SU-DHL-6 (cell line): ENCODE data around the gene ECHDC3.
"Not testable (repeated sequence)": the region's sequence is repeated elsewhere in the genome, so short reads cannot be mapped to it uniquely, and the experiment has no call there.

Experiments used
- H2AFZ ChIP-seq: fragments of 200-600 bp; sonication (generic); 2 replicates; pipeline ENCODE4 v1.6.1; 2014; ENCODE audit warnings: low read depth, mild to moderate bottlenecking, moderate library complexity, mixed read lengths, antibody characterized with exemption, low read length; ENCODE audit not compliant: severe bottlenecking
- H3F3A ChIP-seq: fragments of 200-600 bp; shearing (Covaris generic); 2 replicates; pipeline ENCODE4 v1.6.0; 2016; ENCODE audit warnings: antibody characterized with exemption, mild to moderate bottlenecking; ENCODE audit not compliant: insufficient read depth
- H3K27ac ChIP-seq: fragments of 200-600 bp; sonication (generic); 2 replicates; pipeline ENCODE4 v1.5.1; 2016; ENCODE audit warnings: low read depth, mild to moderate bottlenecking, low read length, moderate library complexity, mixed read lengths
- H3K27me3 ChIP-seq: fragments of 200-600 bp; sonication (generic), shearing (Covaris generic); 2 replicates; pipeline ENCODE4 v1.6.0; 2014; ENCODE audit warnings: mild to moderate bottlenecking, low read length
- H3K36me3 ChIP-seq: fragments of 200-600 bp; sonication (generic); 2 replicates; pipeline ENCODE4 v1.6.1; 2014; ENCODE audit warnings: mild to moderate bottlenecking, low read length, mixed read lengths
- H3K4me2 ChIP-seq: fragments of 300-600, 200-600 bp; shearing (Covaris generic), sonication (generic); 2 replicates; pipeline ENCODE4 v1.6.0; 2014; ENCODE audit warnings: low read length, low read depth, mild to moderate bottlenecking; ENCODE audit not compliant: poor library complexity, severe bottlenecking
- H3K4me3 ChIP-seq: fragments of 200-600 bp; sonication (generic); 2 replicates; pipeline ENCODE4 v1.5.1; 2014; ENCODE audit warnings: antibody characterized with exemption, low read length, mild to moderate bottlenecking, mixed read lengths; ENCODE audit not compliant: insufficient read depth, poor library complexity, severe bottlenecking
- H3K79me2 ChIP-seq: fragments of 200-600 bp; sonication (generic); 2 replicates; pipeline ENCODE4 v1.6.1; 2014; ENCODE audit warnings: mild to moderate bottlenecking, low read length, moderate library complexity; ENCODE audit not compliant: insufficient read depth
- H3K9ac ChIP-seq: fragments of 200-600 bp; sonication (generic); 2 replicates; pipeline ENCODE4 v1.7.0; 2014; ENCODE audit warnings: mild to moderate bottlenecking, low read length
- H3K9me2 ChIP-seq: fragments of 200-600 bp; sonication (generic); replicated peaks from 2 replicates; pipeline ENCODE4 v1.6.1; 2014; ENCODE audit warnings: low read length; ENCODE audit not compliant: insufficient read depth
- H3K9me3 ChIP-seq: fragments of 200-600 bp; sonication (generic); 2 replicates; pipeline ENCODE4 v1.6.1; 2014; ENCODE audit warnings: low read length, mixed read lengths; ENCODE audit not compliant: insufficient read depth
- H4K20me1 ChIP-seq: fragments of 200-600 bp; sonication (generic); 2 replicates; pipeline ENCODE4 v1.6.1; 2014; ENCODE audit warnings: low read depth, mild to moderate bottlenecking, antibody characterized with exemption, low read length, moderate library complexity, mixed read lengths
- CTCF ChIP-seq: fragments of 200-600 bp; sonication (generic); IDR thresholded peaks from one replicate; pipeline ENCODE4 v1.5.1; 2017; ENCODE audit warnings: antibody characterized with exemption, mild to moderate bottlenecking, low read length, moderate library complexity; ENCODE audit not compliant: insufficient read depth, poor library complexity, severe bottlenecking
- EZH2phosphoT487 ChIP-seq: fragments of 200-600 bp; sonication (generic), shearing (Covaris generic); conservative IDR thresholded peaks from 2 replicates; pipeline ENCODE4 v1.6.1; 2018; ENCODE audit warnings: mild to moderate bottlenecking, antibody characterized with exemption, low read length, moderate library complexity, mixed read lengths

Gene ECHDC3

DNA sequence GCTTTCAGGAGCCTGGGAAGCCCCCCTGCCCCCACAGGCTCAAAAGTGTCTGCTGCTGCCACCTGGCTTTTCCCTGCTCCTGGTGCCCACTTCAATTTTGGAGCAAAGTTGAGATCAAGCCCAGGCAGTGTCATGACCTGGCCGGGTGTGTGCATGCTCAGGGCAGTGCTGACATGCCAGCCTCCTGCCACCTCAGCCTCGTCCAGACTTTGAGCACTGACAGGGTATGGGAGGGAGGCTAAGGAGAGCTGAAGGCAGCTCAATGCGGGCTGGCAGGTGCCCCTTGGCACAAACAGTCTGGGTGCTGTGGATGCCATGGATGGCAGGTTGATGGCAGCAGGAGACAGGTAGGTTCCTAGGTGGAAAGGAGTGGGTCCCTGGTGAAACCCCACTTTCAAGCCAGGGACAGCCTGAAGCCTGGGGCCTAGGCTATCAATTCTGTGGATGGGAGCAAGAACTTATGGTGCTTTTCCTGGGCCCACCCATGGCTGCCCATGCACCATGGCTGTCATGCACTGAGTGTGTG lies 12.3 kb upstream of the ECHDC3 start:
- no peak for TF ChIP-seq EZH2phosphoT487
- TF ChIP-seq CTCF, result no peak
- H3K4me3 ChIP-seq, result no peak overlapping the region
- H3K79me2 ChIP-seq, result no peaks in the 10 kb centered on the region
- H2AFZ ChIP-seq, result no peak overlapping the region
- no peaks in the 10 kb centered on the region for H3F3A ChIP-seq
- no peaks in the 10 kb centered on the region for H3K36me3 ChIP-seq
- H3K27me3 ChIP-seq, result no peaks in the 10 kb centered on the region
- H3K9me2 ChIP-seq, result no peaks in the 10 kb centered on the region
- peaks cover 17% of the 10 kb centered on the region; the same call in 1 of the 2 replicates for H3K9me3 ChIP-seq
- H3K4me2 ChIP-seq, result no peak overlapping the region
- H4K20me1 ChIP-seq, result no peaks in the 10 kb centered on the region
- no peak overlapping the region for H3K9ac ChIP-seq
- H3K27ac ChIP-seq, result no peak overlapping the region

GRCh38 chr10:11730779-11731178 lies 11.4 kb upstream of the ECHDC3 start:
- no peaks in the 10 kb centered on the region for H3K36me3 ChIP-seq
- H3K27ac ChIP-seq, result no peak overlapping the region
- H3K4me2 ChIP-seq, result no peak overlapping the region
- no peaks in the 10 kb centered on the region for H3F3A ChIP-seq
- H3K4me3 ChIP-seq, result no peak overlapping the region
- no peaks in the 10 kb centered on the region for H3K9me2 ChIP-seq
- no peaks in the 10 kb centered on the region for H4K20me1 ChIP-seq
- H3K27me3 ChIP-seq, result no peaks in the 10 kb centered on the region
- no peaks in the 10 kb centered on the region for H3K79me2 ChIP-seq
- TF ChIP-seq CTCF (no peak), EZH2phosphoT487 (no peak)
- H3K9ac ChIP-seq, result no peak overlapping the region
- H2AFZ ChIP-seq, result no peak overlapping the region
- peaks cover 17% of the 10 kb centered on the region; the same call in 1 of the 2 replicates for H3K9me3 ChIP-seq

DNA sequence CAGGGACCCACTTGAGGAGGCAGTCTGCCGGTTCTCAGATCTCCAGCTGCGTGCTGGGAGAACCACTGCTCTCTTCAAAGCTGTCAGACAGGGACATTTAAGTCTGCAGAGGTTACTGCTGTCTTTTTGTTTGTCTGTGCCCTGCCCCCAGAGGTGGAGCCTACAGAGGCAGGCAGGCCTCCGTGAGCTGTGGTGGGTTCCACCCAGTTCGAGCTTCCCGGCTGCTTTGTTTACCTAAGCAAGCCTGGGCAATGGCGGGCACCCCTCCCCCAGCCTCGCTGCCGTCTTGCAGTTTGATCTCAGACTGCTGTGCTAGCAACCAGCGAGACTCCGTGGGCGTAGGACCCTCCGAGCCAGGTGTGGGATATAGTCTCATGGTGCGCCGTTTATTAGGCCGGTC lies 5.4 kb upstream of the ECHDC3 start:
- H3K4me2 ChIP-seq, H4K20me1 ChIP-seq, H3F3A ChIP-seq, H3K79me2 ChIP-seq, H3K9ac ChIP-seq, H3K27me3 ChIP-seq, H3K36me3 ChIP-seq, H3K4me3 ChIP-seq, H3K27ac ChIP-seq, H3K9me2 ChIP-seq, H2AFZ ChIP-seq, H3K9me3 ChIP-seq: not testable (repeated sequence)

DNA sequence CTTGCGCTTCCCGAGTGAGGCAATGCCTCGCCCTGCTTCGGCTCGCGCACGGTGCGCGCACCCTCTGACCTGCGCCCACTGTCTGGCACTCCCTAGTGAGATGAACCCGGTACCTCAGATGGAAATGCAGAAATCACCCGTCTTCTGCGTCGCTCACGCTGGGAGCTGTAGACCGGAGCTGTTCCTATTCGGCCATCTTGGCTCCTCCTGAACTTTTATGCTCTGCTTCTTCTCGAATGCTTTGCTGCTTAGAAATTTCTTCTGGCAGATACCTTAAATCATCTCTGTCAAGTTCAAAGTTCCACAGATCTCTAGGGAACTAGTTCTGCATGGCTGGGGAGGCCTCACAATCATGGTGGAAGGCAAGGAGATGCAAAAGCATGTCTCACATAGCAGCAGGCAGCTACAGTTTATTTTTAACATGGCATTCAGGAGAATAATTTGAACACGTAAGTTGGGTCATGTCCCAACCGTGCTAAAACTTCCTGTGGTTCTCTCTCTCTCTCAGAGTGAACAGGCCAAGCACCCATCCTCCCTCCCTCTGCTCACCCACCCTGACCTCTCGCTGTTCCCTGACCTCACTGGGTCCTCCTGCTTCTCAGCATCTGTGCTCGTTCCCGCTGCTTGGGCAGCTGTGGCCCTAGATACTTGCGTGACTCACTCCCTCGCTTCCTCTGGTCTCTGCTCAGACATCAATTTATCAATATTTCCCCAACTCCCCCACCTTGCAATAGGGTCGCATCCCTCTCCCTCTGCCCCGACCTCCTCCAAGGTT lies 4.7 kb upstream of the ECHDC3 start:
- not testable (repeated sequence) for H3K36me3 ChIP-seq, H3K79me2 ChIP-seq, H3K9me2 ChIP-seq, H2AFZ ChIP-seq, H3F3A ChIP-seq, H3K4me3 ChIP-seq, H4K20me1 ChIP-seq, H3K9me3 ChIP-seq, H3K4me2 ChIP-seq, H3K27ac ChIP-seq, H3K27me3 ChIP-seq, H3K9ac ChIP-seq
